Measurements from ENCODE around the gene PRPF39.

- TF ChIP-seq RAD21 (IDR thresholded peaks at IDR 0.05) (no peak), HNF4G (IDR thresholded peaks at IDR 0.05) (no peak), HNF4A (conservative IDR thresholded peaks at IDR 0.05) (no peak)
Measured at GRCh38 chr14:45084946-45085346, 1.0 kb downstream of the PRPF39 start.

Data from liver (tissue), 2 donors.